HG03460 (cell line): ENCODE measurements around the gene ZNF488.

Source experiments
- ATAC-seq: cut with Tn5 transposase; IDR thresholded peaks from one replicate; pipeline ENCODE4 v1.9.1; 2021; ENCODE audit not compliant: unreplicated experiment

Gene ZNF488

DNA sequence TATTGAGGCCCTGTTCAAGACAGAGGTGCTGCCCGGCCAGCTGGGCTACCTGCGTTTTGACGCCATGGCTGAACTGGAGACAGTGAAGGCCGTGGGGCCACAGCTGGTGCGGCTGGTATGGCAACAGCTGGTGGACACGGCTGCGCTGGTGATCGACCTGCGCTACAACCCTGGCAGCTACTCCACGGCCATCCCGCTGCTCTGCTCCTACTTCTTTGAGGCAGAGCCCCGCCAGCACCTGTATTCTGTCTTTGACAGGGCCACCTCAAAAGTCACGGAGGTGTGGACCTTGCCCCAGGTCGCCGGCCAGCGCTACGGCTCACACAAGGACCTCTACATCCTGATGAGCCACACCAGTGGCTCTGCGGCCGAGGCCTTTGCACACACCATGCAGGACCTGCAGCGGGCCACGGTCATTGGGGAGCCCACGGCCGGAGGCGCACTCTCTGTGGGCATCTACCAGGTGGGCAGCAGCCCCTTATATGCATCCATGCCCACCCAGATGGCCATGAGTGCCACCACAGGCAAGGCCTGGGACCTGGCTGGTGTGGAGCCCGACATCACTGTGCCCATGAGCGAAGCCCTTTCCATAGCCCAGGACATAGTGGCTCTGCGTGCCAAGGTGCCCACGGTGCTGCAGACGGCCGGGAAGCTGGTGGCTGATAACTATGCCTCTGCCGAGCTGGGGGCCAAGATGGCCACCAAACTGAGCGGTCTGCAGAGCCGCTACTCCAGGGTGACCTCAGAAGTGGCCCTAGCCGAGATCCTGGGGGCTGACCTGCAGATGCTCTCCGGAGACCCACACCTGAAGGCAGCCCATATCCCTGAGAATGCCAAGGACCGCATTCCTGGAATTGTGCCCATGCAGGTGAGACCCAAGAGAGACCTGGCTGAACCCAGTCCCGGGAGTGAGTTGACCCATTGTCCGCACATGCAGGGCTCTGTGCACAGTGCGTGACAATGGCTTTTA is 33.1 kb downstream of the ZNF488 start:
- no peak for ATAC-seq

DNA sequence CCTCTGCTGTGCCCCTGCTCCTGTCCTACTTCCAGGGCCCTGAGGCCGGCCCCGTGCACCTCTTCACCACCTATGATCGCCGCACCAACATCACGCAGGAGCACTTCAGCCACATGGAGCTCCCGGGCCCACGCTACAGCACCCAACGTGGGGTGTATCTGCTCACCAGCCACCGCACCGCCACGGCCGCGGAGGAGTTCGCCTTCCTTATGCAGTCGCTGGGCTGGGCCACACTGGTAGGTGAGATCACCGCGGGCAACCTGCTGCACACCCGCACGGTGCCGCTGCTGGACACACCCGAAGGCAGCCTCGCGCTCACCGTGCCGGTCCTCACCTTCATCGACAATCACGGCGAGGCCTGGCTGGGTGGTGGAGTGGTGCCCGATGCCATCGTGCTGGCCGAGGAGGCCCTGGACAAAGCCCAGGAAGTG is 34.1 kb downstream of the ZNF488 start:
- no peak for ATAC-seq

GRCh38 chr10:47349516-47349915 is 34.6 kb downstream of the ZNF488 start:
- no peak for ATAC-seq

DNA sequence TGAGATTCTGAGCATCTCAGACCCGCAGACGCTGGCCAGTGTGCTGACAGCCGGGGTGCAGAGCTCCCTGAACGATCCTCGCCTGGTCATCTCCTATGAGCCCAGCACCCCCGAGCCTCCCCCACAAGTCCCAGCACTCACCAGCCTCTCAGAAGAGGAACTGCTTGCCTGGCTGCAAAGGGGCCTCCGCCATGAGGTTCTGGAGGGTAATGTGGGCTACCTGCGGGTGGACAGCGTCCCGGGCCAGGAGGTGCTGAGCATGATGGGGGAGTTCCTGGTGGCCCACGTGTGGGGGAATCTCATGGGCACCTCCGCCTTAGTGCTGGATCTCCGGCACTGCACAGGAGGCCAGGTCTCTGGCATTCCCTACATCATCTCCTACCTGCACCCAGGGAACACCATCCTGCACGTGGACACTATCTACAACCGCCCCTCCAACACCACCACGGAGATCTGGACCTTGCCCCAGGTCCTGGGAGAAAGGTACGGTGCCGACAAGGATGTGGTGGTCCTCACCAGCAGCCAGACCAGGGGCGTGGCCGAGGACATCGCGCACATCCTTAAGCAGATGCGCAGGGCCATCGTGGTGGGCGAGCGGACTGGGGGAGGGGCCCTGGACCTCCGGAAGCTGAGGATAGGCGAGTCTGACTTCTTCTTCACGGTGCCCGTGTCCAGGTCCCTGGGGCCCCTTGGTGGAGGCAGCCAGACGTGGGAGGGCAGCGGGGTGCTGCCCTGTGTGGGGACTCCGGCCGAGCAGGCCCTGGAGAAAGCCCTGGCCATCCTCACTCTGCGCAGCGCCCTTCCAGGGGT is 35.2 kb downstream of the ZNF488 start:
- no peak for ATAC-seq

DNA sequence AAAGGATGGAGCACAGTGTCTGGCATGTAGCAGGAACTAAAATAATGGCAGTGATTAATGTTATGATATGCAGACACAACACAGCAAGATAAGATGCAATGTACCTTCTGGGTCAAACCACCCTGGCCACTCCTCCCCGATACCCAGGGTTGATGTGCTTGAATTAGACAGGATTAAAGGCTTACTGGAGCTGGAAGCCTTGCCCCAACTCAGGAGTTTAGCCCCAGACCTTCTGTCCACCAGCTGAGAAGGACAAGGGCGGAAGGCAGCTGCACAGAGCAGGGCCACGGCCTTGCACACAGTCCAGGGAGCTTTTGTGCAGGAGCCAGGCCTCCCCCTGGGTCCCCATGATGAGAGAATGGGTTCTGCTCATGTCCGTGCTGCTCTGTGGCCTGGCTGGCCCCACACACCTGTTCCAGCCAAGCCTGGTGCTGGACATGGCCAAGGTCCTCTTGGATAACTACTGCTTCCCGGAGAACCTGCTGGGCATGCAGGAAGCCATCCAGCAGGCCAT is 35.9 kb downstream of the ZNF488 start, which contains the start of gene RBP3:
Gene RBP3, plus strand, starts transcription at position 226 of the 514 bp plus-strand sequence. Its CDS starts 122 bp downstream, at position 348.
- no peak for ATAC-seq

GRCh38 chr10:47347303-47347675 is 36.8 kb downstream of the ZNF488 start:
- no peak for ATAC-seq

- ATAC-seq, result no peak
Measured at GRCh38 chr10:47346581-47347302, 37.4 kb downstream of the ZNF488 start.

DNA sequence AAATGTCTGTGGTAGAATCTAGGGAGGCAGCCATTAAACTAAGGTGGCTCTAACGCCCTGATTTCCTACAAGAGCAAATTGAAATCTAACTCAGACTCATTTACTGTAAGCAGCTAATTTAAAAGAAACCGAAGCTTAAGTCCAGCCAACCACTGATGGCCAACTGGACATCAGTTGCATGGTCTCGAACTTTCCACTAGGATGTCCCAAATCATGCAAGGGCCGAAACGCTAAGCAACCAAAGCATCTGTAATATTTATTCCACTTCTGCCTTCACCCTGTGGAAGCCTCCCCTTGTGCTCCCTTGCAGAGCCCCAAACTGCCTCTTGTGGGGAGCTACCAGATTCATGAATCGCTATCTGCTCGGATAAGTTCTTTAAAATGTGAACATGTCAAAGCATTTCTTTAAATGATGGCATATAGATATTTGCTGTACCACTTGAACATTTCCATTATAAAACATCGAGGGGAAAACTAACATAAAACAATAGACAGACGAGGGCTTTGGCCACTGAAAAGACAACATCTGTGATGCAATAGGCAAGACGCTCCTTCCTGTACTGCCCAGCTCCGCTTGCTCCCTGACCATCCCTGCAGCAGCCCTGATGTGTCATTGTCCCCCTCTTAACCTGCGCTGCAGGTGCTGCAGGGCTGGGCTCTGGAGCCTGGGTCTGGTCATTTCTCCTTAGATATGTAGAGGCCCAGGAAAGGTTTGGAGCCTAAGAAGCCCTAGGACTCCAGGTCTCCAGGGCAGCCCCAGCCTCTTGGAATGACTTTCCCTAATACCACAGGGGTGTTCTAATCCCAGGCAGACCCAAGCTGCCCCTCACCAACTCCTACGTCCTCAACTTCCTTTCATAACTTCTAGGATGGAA is 38.9 kb downstream of the ZNF488 start:
- no peak for ATAC-seq

- ATAC-seq, result no peak
Measured at GRCh38 chr10:47340608-47341170, 43.4 kb downstream of the ZNF488 start.

- ATAC-seq, result no peak
Measured at GRCh38 chr10:47339759-47340607, 44.1 kb downstream of the ZNF488 start.

DNA sequence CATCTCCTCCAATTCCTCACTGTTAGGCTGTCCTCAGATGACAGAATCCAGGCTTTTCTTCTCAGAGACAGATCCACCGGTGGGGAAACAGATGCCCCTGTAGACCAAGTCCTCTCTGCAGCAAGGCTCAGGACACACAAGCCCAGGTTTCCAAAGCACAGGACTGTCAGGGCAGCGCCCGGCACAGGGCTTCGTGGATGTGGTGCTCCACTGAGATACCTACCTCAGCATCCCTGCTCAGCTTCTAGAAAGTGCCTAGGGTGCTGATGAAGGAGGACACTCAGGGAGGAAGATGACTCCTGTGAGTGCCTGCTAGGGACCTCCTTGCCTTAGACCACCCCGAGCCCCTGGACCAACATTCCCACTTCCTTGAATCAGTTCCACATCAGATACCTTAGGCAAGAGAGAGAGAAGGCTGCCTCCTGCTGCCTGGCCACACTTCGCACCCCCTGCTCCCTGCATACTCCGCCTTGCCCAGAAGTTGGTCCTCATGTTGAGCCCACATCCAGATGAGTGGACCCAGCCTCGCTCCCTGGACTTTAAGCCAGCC is 44.8 kb downstream of the ZNF488 start:
- ATAC-seq, result no peak

DNA sequence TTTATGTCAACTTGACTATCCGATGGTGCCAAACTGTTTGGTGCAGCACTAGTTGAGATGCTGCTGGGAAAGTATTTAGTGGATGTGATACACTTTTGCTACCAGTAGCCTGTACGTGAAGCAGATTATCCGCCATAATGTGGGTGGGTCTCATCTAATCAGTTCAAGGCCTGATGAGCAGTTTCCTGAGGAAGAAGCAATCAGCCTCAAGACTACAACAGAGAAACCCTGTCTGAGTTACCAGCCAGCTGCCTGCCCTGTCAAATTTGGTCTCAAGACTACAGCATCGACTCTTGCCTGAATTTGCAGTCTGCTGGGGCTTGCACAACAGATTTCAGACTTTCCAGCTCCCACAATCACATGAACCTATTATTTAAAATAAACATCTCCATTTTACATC is 46.8 kb downstream of the ZNF488 start:
- ATAC-seq, result no peak

GRCh38 chr10:47336387-47337134 is 47.5 kb downstream of the ZNF488 start:
- ATAC-seq, result no peak

- no peak for ATAC-seq
Measured at GRCh38 chr10:47335906-47336305, 48.2 kb downstream of the ZNF488 start.

DNA sequence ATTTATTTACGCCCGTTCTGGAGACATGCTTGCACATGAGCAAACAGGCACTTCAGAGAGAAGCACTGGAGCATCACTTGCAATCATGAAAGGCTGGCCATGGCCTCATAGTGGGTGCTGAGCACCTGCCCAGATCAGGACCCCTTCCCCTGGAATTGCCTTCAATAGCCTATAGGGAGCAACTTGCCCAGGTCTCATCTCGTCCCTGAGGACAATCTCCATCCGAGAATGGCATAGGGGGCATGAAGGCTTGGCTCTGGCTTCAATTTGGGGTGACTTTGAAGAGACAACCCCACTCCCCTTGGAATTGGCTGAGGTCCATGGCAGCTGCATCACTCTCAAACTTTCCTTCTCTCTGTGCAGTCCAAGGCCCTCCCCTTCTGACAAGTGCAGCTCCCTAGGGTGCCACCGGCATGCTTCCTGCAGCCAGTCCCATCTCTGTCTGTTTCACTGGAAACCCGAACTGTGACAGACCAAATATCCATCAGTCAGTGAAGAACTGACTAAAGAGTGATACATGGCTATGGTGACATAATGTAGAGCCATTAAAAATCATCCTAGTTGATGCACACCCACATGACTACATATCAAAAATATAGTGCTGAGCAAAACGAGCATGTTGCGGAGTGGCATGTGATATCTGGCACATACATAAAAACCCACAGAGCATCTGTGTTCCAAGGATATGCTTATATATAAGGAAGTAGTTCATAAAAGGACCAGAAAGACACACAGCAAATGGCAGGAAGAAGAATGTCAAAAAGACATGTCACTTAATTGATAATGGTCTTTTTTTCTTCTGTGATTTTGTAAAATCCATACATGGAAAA is 49.4 kb downstream of the ZNF488 start:
- ATAC-seq, result no peak

DNA sequence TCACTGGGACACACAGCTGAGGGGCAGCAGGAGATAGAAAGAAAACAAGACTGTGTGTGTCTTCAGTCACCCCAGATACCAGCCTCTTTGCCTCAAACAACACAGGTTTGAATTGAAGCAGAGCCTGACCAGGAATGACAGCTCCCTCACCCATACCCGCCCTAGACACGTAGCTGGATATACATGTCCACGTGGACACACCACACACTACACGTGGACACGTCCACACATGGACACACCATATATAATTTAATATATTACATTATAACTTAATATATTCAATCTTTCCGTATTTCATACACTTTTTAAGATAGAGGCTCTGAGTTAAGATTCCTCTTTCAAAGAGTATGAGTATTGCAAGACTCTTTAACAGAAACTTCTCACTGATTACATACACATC is 50.6 kb downstream of the ZNF488 start:
- ATAC-seq, result no peak

GRCh38 chr10:47332946-47333345 is 51.1 kb downstream of the ZNF488 start:
- ATAC-seq, result no peak
